Esophagus muscularis mucosa (tissue), 3 donors: ENCODE data around the gene RHOT1.
"Not testable (repeated sequence)": the region's sequence is repeated elsewhere in the genome, so short reads cannot be mapped to it uniquely, and the experiment has no call there.

Experiments used
- CTCF ChIP-seq, 3 experiments: fragments of 200-600 bp in 2 of 3; fragments of 450-650 bp in 1 of 3; sonication (generic) in 2 of 3; IDR thresholded peaks; one replicate each; pipeline ENCODE4 v1.5.1; 2017 to 2019; ENCODE audit warnings: antibody characterized with exemption in 3 of 3, mild to moderate bottlenecking in 2 of 3, moderate library complexity in 1 of 3
- EP300 ChIP-seq: sonication (generic); formaldehyde crosslinking; IDR thresholded peaks from one replicate; pipeline ENCODE4 v1.6.1; 2017; ENCODE audit warnings: antibody characterized with exemption

- TF ChIP-seq CTCF (IDR thresholded peaks at IDR 0.05); EP300: not testable (repeated sequence)
Observed at GRCh38 chr17:32118088-32118487, 24.2 kb upstream of the RHOT1 start.
